ENCODE data around the gene CCDC43. TPM values are rescaled to one million over a fixed set of nuclear protein-coding genes. Genes with fewer than 3 reads are reported as not detected.
"Not testable (repeated sequence)": the region's sequence is repeated elsewhere in the genome, so short reads cannot be mapped to it uniquely, and the experiment has no call there.

The CCDC43 gene
- total RNA-seq, 4 donors from 2014 or later = 15.2 to 20.2 (median 15.9) TPM

GRCh38 chr17:44636562-44636961 is 53.0 kb downstream of the CCDC43 start:
- H3K9me3 ChIP-seq = no peaks in the 10 kb centered on the region
- WGBS = 53% methylated on average over 1 of the region's 1 CpG
- H3K36me3 ChIP-seq = no peaks in the 10 kb centered on the region
- H3K27ac ChIP-seq (replicated peaks in 1 of 4) = no peak overlapping the region
- TF ChIP-seq CTCF (IDR thresholded peaks at IDR 0.05) (peak; percentile 31 to 51 (median 46)), POLR2A (IDR thresholded peaks at IDR 0.05; ENCODE audit: low read depth) (no peak), EP300 (IDR thresholded peaks at IDR 0.05) (no peak)
- DNase-seq (ENCODE audit: extremely low spot score) = no peak
- intact Hi-C loops (cut with DNase I) = loop anchor here (10.0 kb wide), 1 partner anchor 58 kb away; no protein-coding TSS in a partner anchor
- H3K27me3 ChIP-seq = peaks cover 0 to 5% (median 0%) of the 10 kb centered on the region in 4 donors
- H3K4me3 ChIP-seq = no peak overlapping the region
- no peaks in the 10 kb centered on the region for H3K4me1 ChIP-seq

DNA sequence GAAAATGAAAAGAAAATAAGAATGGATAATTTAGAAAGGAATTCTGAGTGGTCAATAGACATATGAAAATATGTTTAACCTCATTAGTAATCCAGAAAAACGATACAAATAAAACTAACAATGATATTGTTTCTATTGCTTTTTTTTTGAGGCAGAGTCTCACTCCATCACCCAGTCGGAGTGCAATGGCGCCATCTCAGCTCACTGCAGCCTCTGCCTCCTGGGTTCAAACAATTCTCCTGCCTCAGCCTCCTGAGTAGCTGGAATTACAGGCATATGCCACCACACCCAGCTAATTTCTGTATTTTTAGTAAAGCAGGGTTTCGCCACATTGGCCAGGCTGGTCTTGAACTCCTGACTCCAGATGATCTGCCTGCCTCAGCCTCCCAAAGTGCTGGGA is 55.2 kb downstream of the CCDC43 start:
- H3K4me3 ChIP-seq; H3K4me1 ChIP-seq; DNase-seq (ENCODE audit: extremely low spot score); H3K27me3 ChIP-seq; H3K27ac ChIP-seq (replicated peaks in 1 of 4); H3K36me3 ChIP-seq; H3K9me3 ChIP-seq: not testable (repeated sequence)
- 73% methylated on average over 4 of the region's 4 CpGs for WGBS
- intact Hi-C loops (cut with DNase I) = loop anchor here (10.0 kb wide), 1 partner anchor 60 kb away; no protein-coding TSS in a partner anchor

DNA sequence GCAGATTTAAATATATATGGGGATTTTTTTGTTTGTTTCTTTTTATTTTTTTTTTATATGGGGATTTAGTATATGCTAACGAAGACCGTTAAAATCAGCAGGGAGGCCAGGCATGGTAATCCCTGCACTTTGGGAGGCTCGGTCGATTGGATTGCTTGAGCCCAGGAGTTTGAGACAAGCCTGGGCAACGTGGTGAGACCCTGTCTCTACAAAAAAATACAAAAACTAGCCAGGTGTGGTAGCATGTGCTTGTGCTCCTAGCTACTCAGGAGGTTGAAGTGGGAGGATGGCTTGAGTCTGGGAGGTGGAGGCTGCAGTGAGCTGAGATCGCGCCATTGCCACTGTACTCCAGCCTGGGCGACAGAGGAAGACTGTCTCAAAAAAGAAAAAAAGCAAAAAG is 55.6 kb downstream of the CCDC43 start:
- TF ChIP-seq POLR2A (IDR thresholded peaks at IDR 0.05; ENCODE audit: low read depth) (no peak), CTCF (IDR thresholded peaks at IDR 0.05) (no peak), EP300 (IDR thresholded peaks at IDR 0.05) (no peak), POLR2AphosphoS5 (IDR thresholded peaks at IDR 0.05) (no peak)
- DNase-seq (ENCODE audit: extremely low spot score) = no peak
- Histone ChIP-seq H3K27ac (replicated peaks in 1 of 4) (no peak overlapping the region), H3K4me1 (no peaks in the 10 kb centered on the region), H3K36me3 (no peaks in the 10 kb centered on the region), H3K4me3 (no peak overlapping the region), H3K9me3 (no peaks in the 10 kb centered on the region), H3K27me3 (peaks cover 0 to 5% (median 0%) of the 10 kb centered on the region in 4 donors)
- intact Hi-C loops (cut with DNase I) = loop anchor here (10.0 kb wide), 1 partner anchor 61 kb away; no protein-coding TSS in a partner anchor
- 83% methylated on average over 8 of the region's 8 CpGs for WGBS

- Histone ChIP-seq H3K4me1 (no peaks in the 10 kb centered on the region), H3K4me3 (no peak overlapping the region), H3K27me3 (peaks cover 0 to 13% (median 0%) of the 10 kb centered on the region in 4 donors), H3K27ac (replicated peaks in 1 of 4) (no peak overlapping the region), H3K9me3 (no peaks in the 10 kb centered on the region), H3K36me3 (no peaks in the 10 kb centered on the region)
- intact Hi-C loops (cut with DNase I) = loop anchor here (10.0 kb wide), 1 partner anchor 64 kb away; no protein-coding TSS in a partner anchor
- TF ChIP-seq POLR2AphosphoS5 (IDR thresholded peaks at IDR 0.05) (no peak), POLR2A (IDR thresholded peaks at IDR 0.05; ENCODE audit: low read depth) (no peak), EP300 (IDR thresholded peaks at IDR 0.05) (no peak), CTCF (IDR thresholded peaks at IDR 0.05) (no peak)
- WGBS = 90% methylated on average over 4 of the region's 4 CpGs
- DNase-seq (ENCODE audit: extremely low spot score) = no peak
These were observed 58.9 kb downstream of the CCDC43 start for GRCh38 chr17:44630703-44631102.

GRCh38 chr17:44629314-44629713 is 60.3 kb downstream of the CCDC43 start:
- Histone ChIP-seq H3K4me3 (no peak overlapping the region), H3K27me3 (peaks cover 0 to 13% (median 0%) of the 10 kb centered on the region in 4 donors), H3K36me3 (no peaks in the 10 kb centered on the region), H3K27ac (replicated peaks in 1 of 4) (no peak overlapping the region), H3K4me1 (no peaks in the 10 kb centered on the region), H3K9me3 (no peaks in the 10 kb centered on the region)
- intact Hi-C loops (cut with DNase I) = no loop called here
- WGBS = 95% methylated on average over 13 of the region's 13 CpGs
- TF ChIP-seq POLR2AphosphoS5 (IDR thresholded peaks at IDR 0.05) (no peak), POLR2A (IDR thresholded peaks at IDR 0.05; ENCODE audit: low read depth) (no peak), EP300 (IDR thresholded peaks at IDR 0.05) (no peak), CTCF (IDR thresholded peaks at IDR 0.05) (no peak)
- no peak for DNase-seq (ENCODE audit: extremely low spot score)

Measured in esophagus muscularis mucosa (tissue), 4 donors.